Endothelial cell of umbilical vein (primary cell): ENCODE data around the gene EGFL7. TPM values are rescaled to one million over a fixed set of nuclear protein-coding genes. Genes with fewer than 3 reads are reported as not detected.
A peak's percentile ranks its signal among the peaks of the same experiment; 100 is the strongest.

Source experiments
- BruUV-seq: library from RNA; stranded (reverse); fragments of 400-500 nt; replicated peaks from 2 replicates; lab custom pipeline; 2021; lab: Mats Ljungman, UMichigan
- CTCF ChIA-PET: fragments of 300-600, 350-600 bp; sonication (Branson Sonifier 250); formaldehyde crosslinking; loops from one replicate; lab custom pipeline; 2021; ENCODE audit warnings: antibody characterized with exemption, inconsistent platforms; lab: Charles Lee
- POLR2A ChIA-PET: fragments of 300-600, 350-600 bp; sonication (Branson Sonifier 250); formaldehyde crosslinking; loops from one replicate; lab custom pipeline; 2021; ENCODE audit warnings: antibody characterized with exemption, inconsistent platforms; lab: Charles Lee
- DNase-seq: peaks from one replicate; pipeline ENCODE4 v3.0.0-alpha.2; 2011; ENCODE audit warnings: low read depth, low spot score
- FAIRE-seq: peaks from 2 replicates; lab custom pipeline; 2011; peaks lifted over from hg19 to GRCh38; lab: Jason Lieb, UNC
- H2AFZ ChIP-seq: 2 replicates; pipeline ENCODE4 v1.6.0; 2012; ENCODE audit warnings: low read depth, low read length, control low read depth, inconsistent platforms
- H3K27ac ChIP-seq: 2 replicates; pipeline ENCODE4 v1.5.1; 2011; ENCODE audit warnings: low read depth, mild to moderate bottlenecking, control low read depth, low read length, moderate library complexity; ENCODE audit not compliant: insufficient read depth
- H3K27me3 ChIP-seq, 2 experiments: 2 replicates each; pipeline versions ENCODE4 v1.6.0 to v1.6.1; 2011; ENCODE audit warnings: low read length in 2 of 2, mixed read lengths in 1 of 2; ENCODE audit not compliant: control insufficient read depth in 2 of 2, insufficient read depth in 2 of 2
- H3K36me3 ChIP-seq, 2 experiments: 2 replicates in 1 of 2; 3 replicates in 1 of 2; pipeline ENCODE4 v1.5.1; 2011; ENCODE audit warnings: low read length in 2 of 2, mild to moderate bottlenecking in 1 of 2, moderate library complexity in 1 of 2; ENCODE audit not compliant: control insufficient read depth in 2 of 2, insufficient read depth in 2 of 2; ENCODE audit errors: extremely low read depth in 1 of 2
- H3K4me1 ChIP-seq: 3 replicates; pipeline ENCODE4 v1.5.1; 2011; ENCODE audit warnings: mild to moderate bottlenecking, low read length; ENCODE audit not compliant: control insufficient read depth, insufficient read depth; ENCODE audit errors: extremely low read depth
- H3K4me2 ChIP-seq: 2 replicates; pipeline ENCODE4 v1.6.1; 2011; ENCODE audit warnings: low read length, control low read depth, mixed read lengths; ENCODE audit not compliant: insufficient read depth
- H3K4me3 ChIP-seq, 3 experiments: fragments of 200-600 bp in 1 of 3; sonication (generic), shearing (Covaris generic) in 1 of 3; replicated peaks in 1 of 3; 2 replicates each; pipeline ENCODE4 v1.5.1; 2011 to 2016; ENCODE audit warnings: control low read depth in 3 of 3, low read length in 3 of 3, mild to moderate bottlenecking in 2 of 3, inconsistent platforms in 1 of 3, low read depth in 1 of 3, moderate library complexity in 1 of 3; ENCODE audit not compliant: insufficient read depth in 1 of 3
- H3K79me2 ChIP-seq: 2 replicates; pipeline ENCODE4 v1.6.0; 2012; ENCODE audit warnings: low read length, inconsistent platforms; ENCODE audit not compliant: control insufficient read depth, insufficient read depth
- H3K9ac ChIP-seq: replicated peaks from 2 replicates; pipeline ENCODE3; 2011; ENCODE audit warnings: low read length, control low read depth; ENCODE audit not compliant: insufficient read depth; ENCODE audit errors: extremely low read depth
- H3K9me1 ChIP-seq: replicated peaks from 3 replicates; pipeline ENCODE4 v1.6.0; 2011; ENCODE audit warnings: mild to moderate bottlenecking, low read length; ENCODE audit not compliant: control insufficient read depth, insufficient read depth; ENCODE audit errors: extremely low read depth
- H3K9me3 ChIP-seq: replicated peaks from 2 replicates; pipeline ENCODE4 v1.5.1; 2012; ENCODE audit warnings: low read length, inconsistent platforms; ENCODE audit not compliant: control insufficient read depth, insufficient read depth
- H4K20me1 ChIP-seq: replicated peaks from 2 replicates; pipeline ENCODE3; 2011; ENCODE audit warnings: mild to moderate bottlenecking, low read length; ENCODE audit not compliant: control insufficient read depth, insufficient read depth; ENCODE audit errors: extremely low read depth
- CTCF ChIP-seq, 2 donors: IDR thresholded peaks; 1 replicate in 1 of 2; 2 replicates in 1 of 2; pipeline ENCODE4 v1.5.1; 2011; ENCODE audit warnings: low read length in 2 of 2, mild to moderate bottlenecking in 2 of 2, moderate library complexity in 2 of 2, control low read depth in 1 of 2, inconsistent platforms in 1 of 2, low read depth in 1 of 2; ENCODE audit not compliant: insufficient read depth in 1 of 2; ENCODE audit errors: extremely low read depth in 1 of 2
- EZH2 ChIP-seq: IDR thresholded peaks from 2 replicates; pipeline ENCODE4 v1.6.1; 2012; ENCODE audit warnings: borderline replicate concordance, low read depth, mild to moderate bottlenecking, moderate library complexity, low read length, inconsistent platforms; ENCODE audit not compliant: severe bottlenecking
- FOS ChIP-seq: IDR thresholded peaks from 2 replicates; pipeline ENCODE4 v1.6.1; 2011; ENCODE audit warnings: mild to moderate bottlenecking, low read length, moderate library complexity, borderline replicate concordance; ENCODE audit not compliant: insufficient read depth
- GATA2 ChIP-seq: IDR thresholded peaks from 2 replicates; pipeline ENCODE4 v1.7.0; 2011; ENCODE audit warnings: low read depth, mild to moderate bottlenecking, moderate library complexity, mixed read lengths, low read length; ENCODE audit not compliant: insufficient read length, insufficient read depth
- JUN ChIP-seq: IDR thresholded peaks from 2 replicates; pipeline ENCODE4 v1.6.1; 2011; ENCODE audit warnings: borderline replicate concordance, low read depth; ENCODE audit not compliant: insufficient read length, insufficient read depth
- MYC ChIP-seq: IDR thresholded peaks from one replicate; pipeline ENCODE4 v1.6.1; 2011; ENCODE audit warnings: mild to moderate bottlenecking, low read depth, low read length
- POLR2A ChIP-seq: IDR thresholded peaks from 2 replicates; pipeline ENCODE4 v1.6.1; 2012; ENCODE audit warnings: low read depth, mild to moderate bottlenecking, control low read depth, low read length
- POLR2AphosphoS5 ChIP-seq: IDR thresholded peaks from 2 replicates; pipeline ENCODE4 v1.6.1; 2012; ENCODE audit warnings: low read depth, mild to moderate bottlenecking, control low read depth, low read length, moderate library complexity; ENCODE audit not compliant: insufficient read depth
- dilution Hi-C: fragments of 300-500 bp; cut with MboI; formaldehyde crosslinking; loops from one replicate; pipeline ENCODE4 v1.15.0; 2019; ENCODE audit warnings: low sequenced_read_pairs; ENCODE audit not compliant: extremely low pct_ligation_motif_present
- intact Hi-C: fragments of 100-400 bp; cut with micrococcal nuclease; formaldehyde crosslinking; loops from one replicate; pipeline ENCODE4 v1.10.0; 2022
- polyA plus RNA-seq, 4 experiments: library from polyadenylated mRNA; depleted of rRNA in 3 of 4; stranded (reverse) in 3 of 4; unstranded in 1 of 4; fragments of >200 nt; gene quantifications; 2 replicates each; pipeline versions ENCODE4 v1.2.1 to v1.2.3, GENCODE V29; 2011 to 2012; ENCODE audit warnings: missing spikeins in 1 of 4
- total RNA-seq: library from RNA; stranded (reverse); gene quantifications from 2 replicates; pipeline ENCODE4 v1.2.3, GENCODE V29; 2021
- TF ChIP-seq, protein P1 (sequence below): IDR thresholded peaks from 2 replicates; pipeline ENCODE4 v1.6.1; 2011; ENCODE audit not compliant: insufficient read depth, insufficient read length

EGFL7 gene
- total and polyA plus RNA-seq, 2 donors (not counting 3 experiments of a cell fraction or from before 2014, with no cell fraction given), result 1,043 to 1,377 TPM

GRCh38 chr9:136655536-136656182, 7.1 kb upstream of the EGFL7 start:
- no peaks in the 10 kb centered on the region for H3K9me1 ChIP-seq
- H3K27ac ChIP-seq, result peak overlapping the region; percentile 98
- H4K20me1 ChIP-seq, result no peaks in the 10 kb centered on the region
- no peaks in the 10 kb centered on the region for H3K36me3 ChIP-seq
- FAIRE-seq (peak; percentile 98), DNase-seq (peak; percentile 99)
- CTCF ChIA-PET, result interaction anchor here (5.0 kb wide), 1 partner anchor 11 kb away, joined by 59 read pairs; no protein-coding TSS in a partner anchor
- POLR2A ChIA-PET, result interaction anchor here (1.9 to 2.6 kb wide), 2 partner anchors 10 kb away, joined by 9 to 40 read pairs; no protein-coding TSS in a partner anchor
- dilution Hi-C loops, result no loop called here
- no peak overlapping the region for H3K4me3 ChIP-seq
- H3K79me2 ChIP-seq, result peaks cover 11% of the 10 kb centered on the region
- no peaks in the 10 kb centered on the region for H3K27me3 ChIP-seq
- TSS peak; percentile 76 for BruUV-seq
- peaks cover 56% of the 10 kb centered on the region for H3K4me1 ChIP-seq
- peak overlapping the region; percentile 84 for H3K9ac ChIP-seq
- intact Hi-C loops, result loop anchor here (1.0 kb wide), 2 partner anchors 9 to 10 kb away; no protein-coding TSS in a partner anchor
- TF ChIP-seq EZH2 (no peak), POLR2A (peak; percentile 87), GATA2 (peak; percentile 99), FOS (peak; percentile 96), MYC (no peak), POLR2AphosphoS5 (peak; percentile 99), JUN (peak; percentile 74), CTCF (IDR thresholded peaks at IDR 0.05; ENCODE audit: extremely low read depth in 1 of 2, insufficient read depth in 1 of 2, low read depth in 1 of 2, low read length in 2 of 2) (no peak)
- TF ChIP-seq, protein P1, sequence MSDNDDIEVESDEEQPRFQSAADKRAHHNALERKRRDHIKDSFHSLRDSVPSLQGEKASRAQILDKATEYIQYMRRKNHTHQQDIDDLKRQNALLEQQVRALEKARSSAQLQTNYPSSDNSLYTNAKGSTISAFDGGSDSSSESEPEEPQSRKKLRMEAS, result no peak
- peak overlapping the region; percentile 23 for H3K4me2 ChIP-seq
- no peaks in the 10 kb centered on the region for H3K9me3 ChIP-seq
- no peak overlapping the region for H2AFZ ChIP-seq
